Measurements from ENCODE around the gene OR2T6. TPM values are rescaled to one million over a fixed set of nuclear protein-coding genes. Genes with fewer than 3 reads are reported as not detected.

Gene OR2T6
- total RNA-seq, 2 donors from 2014 or later, result 0.11 TPM; not detected in 1

DNA sequence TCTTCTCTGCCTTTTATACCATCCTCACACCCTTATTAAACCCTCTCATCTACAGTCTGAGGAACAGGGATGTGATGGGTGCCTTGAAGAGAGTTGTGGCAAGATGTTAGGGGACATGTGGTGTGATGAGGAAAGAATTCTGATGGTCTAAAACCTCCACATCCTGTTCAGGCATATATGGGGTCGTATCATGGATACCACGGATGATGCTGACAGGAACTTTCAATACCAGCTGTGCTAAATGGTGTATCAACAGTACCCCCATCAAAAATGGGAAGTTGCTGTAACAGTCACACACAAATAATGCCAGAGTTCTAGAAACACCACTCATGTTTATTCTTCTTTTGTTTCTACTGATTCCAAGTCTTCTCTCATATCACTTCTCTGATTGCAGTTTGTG is 12.9 kb downstream of the OR2T6 start:
- WGBS, result 67% methylated on average over 2 of the region's 2 CpGs
- Histone ChIP-seq H3K4me1 (replicated peaks) (no peaks in the 10 kb centered on the region), H3K27ac (no peak overlapping the region), H3K9me3 (no peaks in the 10 kb centered on the region), H3K27me3 (replicated peaks; ENCODE audit: insufficient read depth) (no peaks in the 10 kb centered on the region), H3K36me3 (no peaks in the 10 kb centered on the region), H3K4me3 (no peak overlapping the region)
- intact Hi-C loops (cut with DNase I), result no loop called here
- TF ChIP-seq, protein P1, sequence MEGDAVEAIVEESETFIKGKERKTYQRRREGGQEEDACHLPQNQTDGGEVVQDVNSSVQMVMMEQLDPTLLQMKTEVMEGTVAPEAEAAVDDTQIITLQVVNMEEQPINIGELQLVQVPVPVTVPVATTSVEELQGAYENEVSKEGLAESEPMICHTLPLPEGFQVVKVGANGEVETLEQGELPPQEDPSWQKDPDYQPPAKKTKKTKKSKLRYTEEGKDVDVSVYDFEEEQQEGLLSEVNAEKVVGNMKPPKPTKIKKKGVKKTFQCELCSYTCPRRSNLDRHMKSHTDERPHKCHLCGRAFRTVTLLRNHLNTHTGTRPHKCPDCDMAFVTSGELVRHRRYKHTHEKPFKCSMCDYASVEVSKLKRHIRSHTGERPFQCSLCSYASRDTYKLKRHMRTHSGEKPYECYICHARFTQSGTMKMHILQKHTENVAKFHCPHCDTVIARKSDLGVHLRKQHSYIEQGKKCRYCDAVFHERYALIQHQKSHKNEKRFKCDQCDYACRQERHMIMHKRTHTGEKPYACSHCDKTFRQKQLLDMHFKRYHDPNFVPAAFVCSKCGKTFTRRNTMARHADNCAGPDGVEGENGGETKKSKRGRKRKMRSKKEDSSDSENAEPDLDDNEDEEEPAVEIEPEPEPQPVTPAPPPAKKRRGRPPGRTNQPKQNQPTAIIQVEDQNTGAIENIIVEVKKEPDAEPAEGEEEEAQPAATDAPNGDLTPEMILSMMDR (IDR thresholded peaks at IDR 0.05), result no peak
- TF ChIP-seq POLR2AphosphoS5 (IDR thresholded peaks at IDR 0.05) (no peak), POLR2A (IDR thresholded peaks at IDR 0.05) (no peak)
- DNase-seq (ENCODE audit: low spot score), result no peak

DNA sequence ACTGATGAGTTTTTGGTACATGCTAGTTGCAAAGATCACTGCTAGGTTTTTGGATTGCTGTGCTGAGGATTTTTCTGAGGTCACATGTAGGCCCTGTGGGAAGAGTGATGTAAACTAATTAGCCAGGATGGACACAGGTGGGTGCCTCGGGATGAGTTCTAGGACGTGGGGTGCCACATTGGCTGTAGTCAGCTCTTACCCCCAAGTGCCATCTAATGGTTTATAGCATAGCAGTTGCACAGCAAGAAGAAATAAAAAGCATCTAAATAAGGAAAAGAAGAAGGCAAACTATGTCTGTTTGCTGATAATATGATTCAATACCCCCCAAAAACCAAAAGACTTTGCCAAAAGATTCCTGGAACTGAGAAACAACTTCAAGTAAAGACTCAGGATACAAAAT is 17.5 kb downstream of the OR2T6 start:
- intact Hi-C loops (cut with DNase I), result no loop called here
- H3K36me3 ChIP-seq, result no peaks in the 10 kb centered on the region
- H3K4me1 ChIP-seq (replicated peaks), result no peaks in the 10 kb centered on the region
- TF ChIP-seq POLR2AphosphoS5 (IDR thresholded peaks at IDR 0.05), result no peak
- TF ChIP-seq, protein P1 (IDR thresholded peaks at IDR 0.05), result no peak
- no peak for TF ChIP-seq POLR2A (IDR thresholded peaks at IDR 0.05)
- no peaks in the 10 kb centered on the region for H3K27me3 ChIP-seq (replicated peaks; ENCODE audit: insufficient read depth)
- DNase-seq (ENCODE audit: low spot score), result no peak
- H3K9me3 ChIP-seq, result no peaks in the 10 kb centered on the region
- H3K27ac ChIP-seq, result no peak overlapping the region
- 63% methylated on average over 2 of the region's 2 CpGs for WGBS
- no peak overlapping the region for H3K4me3 ChIP-seq

DNA sequence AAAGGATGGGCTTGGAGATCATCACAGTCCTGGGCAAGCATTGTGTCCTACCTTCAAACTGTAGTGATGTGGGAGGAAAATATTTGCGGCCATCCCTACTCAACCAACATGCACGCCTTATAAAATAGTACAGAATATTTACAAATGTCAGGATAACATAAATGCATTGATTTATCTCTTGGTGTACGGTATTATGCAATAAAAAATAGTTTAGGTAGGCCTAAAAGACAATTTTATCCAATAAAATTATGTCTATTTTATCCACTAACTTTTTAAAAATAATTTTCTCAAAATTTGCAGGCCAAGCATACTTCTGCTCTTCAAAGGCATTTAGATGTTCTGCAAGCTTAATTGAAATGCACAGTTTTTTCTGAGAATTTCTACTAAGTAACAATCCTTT is 27.2 kb downstream of the OR2T6 start, which contains the start of gene OR2T1:
OR2T1 (plus strand) TSS at position 301 of the 400 bp plus-strand sequence. CDS start 3,100 bp downstream, outside the sequence.
- intact Hi-C loops (cut with DNase I), result no loop called here
- Histone ChIP-seq H3K4me1 (replicated peaks) (no peaks in the 10 kb centered on the region), H3K4me3 (no peak within 1 kb of the TSS), H3K36me3 (no peaks in the 10 kb centered on the region), H3K27ac (no peak within 1 kb of the TSS), H3K27me3 (replicated peaks; ENCODE audit: insufficient read depth) (no peaks in the 10 kb centered on the region), H3K9me3 (no peaks in the 10 kb centered on the region)
- DNase-seq (ENCODE audit: low spot score), result no peak
- WGBS, result 65% methylated on average over 3 of the region's 3 CpGs
- TF ChIP-seq, protein P1 (IDR thresholded peaks at IDR 0.05), result no peak
- no peak for TF ChIP-seq POLR2A (IDR thresholded peaks at IDR 0.05)
- no peak for TF ChIP-seq POLR2AphosphoS5 (IDR thresholded peaks at IDR 0.05)

DNA sequence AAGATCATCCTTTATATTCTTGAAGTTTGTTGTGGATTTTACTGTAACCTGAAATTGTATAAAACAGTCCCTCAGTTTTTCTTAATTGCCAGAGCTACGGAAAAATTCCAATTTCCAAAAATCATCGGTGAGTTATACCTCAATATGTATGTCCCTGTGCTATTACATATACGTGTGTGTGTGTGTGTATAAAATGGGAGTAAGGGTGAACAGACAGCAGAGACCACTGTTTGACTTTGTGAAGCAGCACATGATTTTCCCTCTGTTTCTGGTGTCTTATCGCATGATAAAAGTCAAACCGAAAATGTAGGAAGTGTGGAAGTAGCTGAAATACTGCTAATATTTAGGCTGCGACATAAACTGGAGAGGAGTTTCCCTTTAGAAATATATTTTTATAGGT is 28.5 kb downstream of the OR2T6 start:
- H3K9me3 ChIP-seq, result no peaks in the 10 kb centered on the region
- 87% methylated on average over 6 of the region's 6 CpGs for WGBS
- intact Hi-C loops (cut with DNase I), result no loop called here
- H3K27me3 ChIP-seq (replicated peaks; ENCODE audit: insufficient read depth), result no peaks in the 10 kb centered on the region
- H3K4me3 ChIP-seq, result no peak overlapping the region
- H3K27ac ChIP-seq, result no peak overlapping the region
- H3K36me3 ChIP-seq, result no peaks in the 10 kb centered on the region
- no peak for TF ChIP-seq POLR2AphosphoS5 (IDR thresholded peaks at IDR 0.05)
- TF ChIP-seq, protein P1 (IDR thresholded peaks at IDR 0.05), result no peak
- no peak for TF ChIP-seq POLR2A (IDR thresholded peaks at IDR 0.05)
- no peak for DNase-seq (ENCODE audit: low spot score)
- no peaks in the 10 kb centered on the region for H3K4me1 ChIP-seq (replicated peaks)

Data from prostate gland (tissue), 2 donors.